HG03571 (cell line): ENCODE results near the gene MACROD1.
"Not testable (repeated sequence)": the region's sequence is repeated elsewhere in the genome, so short reads cannot be mapped to it uniquely, and the experiment has no call there.

Experiments used
- ATAC-seq: cut with Tn5 transposase; IDR thresholded peaks from one replicate; pipeline ENCODE4 v1.9.1; 2021; ENCODE audit not compliant: unreplicated experiment

The MACROD1 gene

GRCh38 chr11:64185693-64186491, 20.0 kb upstream of the MACROD1 start, which contains the start of gene STIP1:
Gene STIP1 (plus strand): TSS chr11:64186171. CDS start chr11:64186262, 91 bp downstream.
- peak; percentile 77 for ATAC-seq

GRCh38 chr11:64185175-64185692, 19.3 kb upstream of the MACROD1 start:
- ATAC-seq: peak; percentile 19

GRCh38 chr11:64183890-64184289, 18.0 kb upstream of the MACROD1 start:
- ATAC-seq: no peak

GRCh38 chr11:64181506-64182411, 15.8 kb upstream of the MACROD1 start:
- ATAC-seq: no peak

- ATAC-seq: no peak
Observed at GRCh38 chr11:64180891-64181290, 15.0 kb upstream of the MACROD1 start.

DNA sequence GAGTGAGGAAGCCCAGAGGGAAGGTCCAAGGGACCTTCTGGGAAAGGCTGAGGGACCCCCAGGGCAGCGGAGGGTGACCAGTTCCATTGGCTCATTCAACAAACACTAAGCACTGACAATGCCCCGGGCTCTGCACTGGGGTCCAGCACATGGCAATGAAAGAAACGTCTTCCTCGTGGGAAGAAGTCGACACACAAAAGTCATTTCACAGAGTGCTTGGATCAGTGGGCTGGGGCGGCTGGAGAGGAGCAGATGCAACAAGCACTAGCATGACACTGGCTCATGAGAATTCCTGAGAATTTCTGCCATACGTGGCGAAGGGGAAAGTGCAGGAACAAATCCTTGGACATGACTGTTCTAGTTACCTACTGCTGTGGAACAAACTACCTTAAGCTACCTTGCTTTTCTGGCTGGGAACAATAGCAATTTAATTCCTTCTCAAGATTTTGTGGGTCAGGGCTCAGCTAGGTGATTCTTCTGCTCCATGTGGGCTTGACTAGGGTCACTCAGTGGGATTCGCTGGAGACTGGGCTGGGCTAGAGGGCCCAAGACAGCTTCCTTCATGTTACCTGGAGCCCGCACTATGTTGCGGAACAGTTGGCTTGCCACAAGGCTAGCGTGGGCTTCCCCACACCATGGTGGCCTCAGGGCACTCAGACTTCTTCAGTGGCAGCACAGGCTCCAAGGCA, 13.2 kb upstream of the MACROD1 start:
- ATAC-seq: no peak

GRCh38 chr11:64178203-64178602, 12.3 kb upstream of the MACROD1 start:
- ATAC-seq: no peak

GRCh38 chr11:64176751-64177150, 10.8 kb upstream of the MACROD1 start:
- no peak for ATAC-seq

DNA sequence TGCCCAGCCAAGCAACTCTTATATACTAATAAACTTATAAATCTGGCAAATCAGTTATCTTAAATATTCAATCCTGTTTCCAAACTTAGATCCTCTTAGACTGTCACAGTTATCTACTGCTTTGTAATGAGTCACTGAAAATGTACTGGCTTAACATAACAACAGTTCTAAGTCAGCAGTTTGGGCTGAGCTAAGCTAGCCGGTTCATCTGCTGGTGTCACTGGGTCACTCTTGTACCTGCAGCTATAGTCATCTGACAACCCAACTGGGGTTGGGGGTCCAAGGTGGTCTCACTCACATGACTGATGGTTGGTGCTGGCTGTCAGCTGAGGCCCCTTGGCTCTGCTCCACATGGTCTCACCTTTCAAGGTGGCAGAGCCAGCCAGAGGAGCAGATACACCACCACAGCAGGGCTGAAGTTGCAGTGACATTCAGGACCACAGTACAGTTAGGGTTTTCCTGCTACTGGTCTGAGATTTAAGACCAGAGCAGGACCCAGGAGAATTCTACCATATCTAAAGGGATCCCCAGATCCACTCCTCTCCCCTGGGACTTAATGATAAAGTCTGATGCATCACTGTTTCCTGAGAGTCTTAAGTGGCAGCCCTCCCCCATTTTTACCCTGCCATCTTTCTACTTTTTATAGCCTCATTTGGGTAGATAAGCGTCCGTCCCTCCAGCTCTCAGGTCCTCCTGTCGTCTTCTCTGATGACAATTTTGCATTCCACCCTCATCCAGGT, 7.9 kb upstream of the MACROD1 start:
- no peak for ATAC-seq

DNA sequence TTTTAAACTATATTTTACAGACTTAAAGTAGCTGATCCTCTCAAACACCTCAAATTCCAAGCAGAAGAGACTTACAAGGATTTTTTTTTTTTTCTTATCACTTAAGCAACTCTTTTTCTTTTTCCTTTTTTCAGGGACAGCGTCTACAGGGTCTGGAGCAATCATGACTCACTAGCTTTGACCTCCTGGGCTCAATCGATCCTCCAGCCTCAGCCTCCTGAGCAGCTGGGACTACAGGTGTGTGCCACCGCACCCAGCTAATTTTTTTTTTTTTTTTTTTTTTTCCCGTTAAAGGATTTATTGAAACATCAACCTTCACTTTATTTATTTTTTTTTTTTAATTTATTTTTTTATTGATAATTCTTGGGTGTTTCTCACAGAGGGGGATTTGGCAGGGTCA, 4.5 kb upstream of the MACROD1 start:
- ATAC-seq: no peak

- ATAC-seq: no peak
Observed at GRCh38 chr11:64165481-64165841, 452 bp downstream of the MACROD1 start.

DNA sequence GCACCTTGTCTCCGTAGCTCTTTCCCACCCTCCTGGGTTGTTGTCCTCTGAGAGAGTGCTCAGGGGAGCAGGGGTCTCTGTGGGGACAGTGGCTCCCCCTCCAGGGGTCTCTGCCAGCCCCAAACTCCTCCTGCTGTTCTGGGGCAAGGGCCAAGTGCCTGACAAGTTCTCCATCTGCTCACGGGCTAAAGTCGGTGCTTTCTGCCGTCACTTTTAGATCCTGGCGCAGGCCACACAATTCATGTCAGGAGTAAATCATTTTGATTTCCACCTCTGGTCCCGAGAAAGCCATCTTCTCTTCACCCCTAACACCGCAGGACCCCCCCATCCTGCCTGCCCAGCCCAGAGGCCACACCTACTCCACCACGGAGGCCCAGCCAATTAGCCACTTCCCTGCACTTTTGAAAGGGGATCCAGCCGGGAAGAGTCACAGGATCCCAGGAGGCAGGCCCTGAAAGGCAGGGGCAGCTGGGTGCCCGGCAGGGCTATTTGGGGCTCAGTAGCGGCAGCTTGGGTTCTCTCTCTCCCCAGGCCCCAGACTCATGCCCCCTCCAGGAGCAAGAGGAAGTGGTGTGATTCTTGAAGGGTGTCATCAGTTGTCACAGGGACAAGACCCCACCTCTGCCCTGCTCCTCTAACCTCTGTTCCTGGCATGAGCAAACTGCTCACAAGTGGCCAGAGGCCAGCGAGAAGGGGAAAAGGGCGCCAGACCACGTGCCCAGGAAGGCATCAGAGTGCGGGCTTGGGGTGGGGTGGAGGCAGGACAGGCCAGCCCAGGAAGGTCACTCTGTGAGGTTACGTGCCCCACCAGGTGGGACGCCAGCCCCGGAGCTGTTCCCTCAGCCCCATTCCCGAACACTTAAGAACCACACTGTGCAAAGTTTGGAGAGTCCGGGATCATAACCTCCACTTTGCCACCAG, 1.3 kb downstream of the MACROD1 start:
- no peak for ATAC-seq

- ATAC-seq: no peak
Observed at GRCh38 chr11:64163951-64164350, 2.0 kb downstream of the MACROD1 start.

GRCh38 chr11:64162769-64163168, 3.1 kb downstream of the MACROD1 start:
- not testable (repeated sequence) for ATAC-seq

DNA sequence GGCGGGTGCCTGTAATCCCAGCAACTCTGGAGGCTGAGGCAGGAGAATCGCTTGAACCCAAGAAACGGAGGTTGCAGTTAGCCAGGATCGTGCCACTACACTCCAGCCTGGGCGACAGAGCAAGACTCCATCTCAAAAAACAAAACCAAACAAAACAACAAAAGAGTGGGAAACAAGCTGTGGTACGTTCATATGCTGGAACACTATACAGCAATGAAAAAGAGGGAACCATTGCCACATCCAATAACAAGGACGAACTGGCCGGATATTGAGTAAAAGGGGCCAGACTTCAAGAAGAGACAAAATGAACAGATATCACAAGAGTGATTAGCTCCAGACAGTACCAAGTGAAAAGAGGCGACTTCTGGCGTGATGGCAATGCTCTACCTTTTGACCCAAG, 4.9 kb downstream of the MACROD1 start:
- ATAC-seq: no peak

DNA sequence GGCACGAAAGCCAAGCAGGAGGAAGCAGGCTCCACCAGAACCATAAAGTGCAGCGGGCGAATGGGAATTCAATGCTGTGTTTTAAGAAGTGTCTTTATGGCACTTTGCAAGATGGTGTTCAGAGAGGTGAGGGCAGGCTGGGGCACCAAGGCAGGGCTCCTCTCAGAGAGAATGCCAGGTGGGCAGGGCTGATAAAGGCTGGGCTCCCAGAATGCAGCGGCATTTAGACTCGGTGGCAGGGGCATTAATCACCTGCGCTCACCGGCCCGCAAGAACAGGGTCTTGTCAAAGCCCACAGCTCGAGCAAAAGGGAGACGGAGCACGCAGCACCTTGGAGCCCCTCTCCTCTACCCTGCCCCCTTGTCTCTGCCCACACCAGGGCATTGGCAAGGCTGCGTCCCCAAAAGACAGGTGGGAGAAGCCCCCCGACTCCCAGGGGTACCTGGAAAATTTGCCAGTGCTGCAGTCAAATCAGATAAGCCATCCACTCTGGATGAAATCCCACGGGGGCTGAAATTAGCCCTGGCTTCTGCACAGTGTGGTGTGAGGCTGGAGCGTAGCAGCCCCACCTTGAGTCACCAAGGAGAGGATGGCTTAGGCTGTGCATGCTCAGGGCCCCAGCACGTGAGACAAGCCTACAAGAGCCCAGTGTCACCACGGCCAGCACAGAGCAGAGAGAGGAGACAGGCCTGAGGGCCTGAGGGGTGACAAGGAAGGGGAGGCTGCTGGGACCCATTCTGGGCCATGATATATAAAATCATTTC, 8.1 kb downstream of the MACROD1 start:
- no peak for ATAC-seq

GRCh38 chr11:64156235-64157011, 9.5 kb downstream of the MACROD1 start:
- ATAC-seq: no peak

DNA sequence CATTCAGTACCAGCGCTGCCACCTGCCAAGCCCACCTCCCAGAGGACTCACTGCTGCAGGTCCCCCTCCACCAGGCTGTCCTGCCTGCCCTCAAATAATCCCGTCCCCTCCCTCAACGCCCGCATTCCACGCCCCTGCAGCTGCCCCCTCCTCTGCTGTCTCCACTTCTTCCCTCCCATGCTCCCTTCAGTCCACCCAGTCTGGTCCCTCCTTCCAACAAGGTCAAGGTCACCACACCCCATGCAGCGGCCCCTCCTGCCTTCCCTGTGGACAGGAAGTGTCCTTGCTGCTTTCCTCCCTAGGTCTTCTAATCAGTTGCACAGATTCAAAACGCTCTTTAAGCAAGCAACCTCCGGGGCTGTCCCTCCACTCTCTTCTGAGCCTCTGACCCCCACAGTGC, 12.1 kb downstream of the MACROD1 start:
- no peak for ATAC-seq
